ENCODE measurements around the gene TMSB4X. TPM values are rescaled to one million over a fixed set of nuclear protein-coding genes. Genes with fewer than 3 reads are reported as not detected.
"Not testable (repeated sequence)": the region's sequence is repeated elsewhere in the genome, so short reads cannot be mapped to it uniquely, and the experiment has no call there.

TMSB4X gene
- total RNA-seq, 1 donor from 2014 or later = 2,397 TPM

GRCh38 chrX:12979616-12980015 is 4.7 kb downstream of the TMSB4X start:
- intact Hi-C loops (cut with DNase I) = loop anchor here (5.0 to 10.0 kb wide), 4 partner anchors 98 to 415 kb away; no protein-coding TSS in a partner anchor

GRCh38 chrX:12980039-12980438 is 5.1 kb downstream of the TMSB4X start:
- DNase-seq (ENCODE audit: low spot score in 2 of 2) = not testable (repeated sequence)

More at GRCh38 chrX:12979616-12980015, 4.7 kb downstream of the TMSB4X start:
- DNase-seq (ENCODE audit: low spot score in 2 of 2) = no peak
- no peaks in the 10 kb centered on the region for H3K27me3 ChIP-seq
- H3K27ac ChIP-seq = no peak overlapping the region
- no peaks in the 10 kb centered on the region for H3K9me3 ChIP-seq
- no peak for TF ChIP-seq CTCF (IDR thresholded peaks at IDR 0.05)
- no peaks in the 10 kb centered on the region for H3K4me1 ChIP-seq
- no peak overlapping the region for H3K4me3 ChIP-seq
- H3K36me3 ChIP-seq = no peaks in the 10 kb centered on the region

GRCh38 chrX:12981880-12982279 is 7.0 kb downstream of the TMSB4X start:
- no peak overlapping the region for H3K27ac ChIP-seq
- no peak for TF ChIP-seq CTCF (IDR thresholded peaks at IDR 0.05)
- no peak for DNase-seq (ENCODE audit: low spot score in 2 of 2)
- no peak overlapping the region for H3K4me3 ChIP-seq
- no peaks in the 10 kb centered on the region for H3K9me3 ChIP-seq
- intact Hi-C loops (cut with DNase I) = no loop called here
- no peaks in the 10 kb centered on the region for H3K4me1 ChIP-seq
- H3K36me3 ChIP-seq = no peaks in the 10 kb centered on the region
- no peaks in the 10 kb centered on the region for H3K27me3 ChIP-seq

More at GRCh38 chrX:12980039-12980438, 5.1 kb downstream of the TMSB4X start:
- H3K4me1 ChIP-seq; H3K9me3 ChIP-seq; H3K36me3 ChIP-seq; H3K27ac ChIP-seq; H3K4me3 ChIP-seq; intact Hi-C loops (cut with DNase I); H3K27me3 ChIP-seq: not testable (repeated sequence)

- H3K4me3 ChIP-seq = no peak overlapping the region
- TF ChIP-seq CTCF (IDR thresholded peaks at IDR 0.05) = no peak
- no peaks in the 10 kb centered on the region for H3K27me3 ChIP-seq
- H3K36me3 ChIP-seq = no peaks in the 10 kb centered on the region
- H3K27ac ChIP-seq = no peak overlapping the region
- intact Hi-C loops (cut with DNase I) = no loop called here
- DNase-seq (ENCODE audit: low spot score in 2 of 2) = no peak
- H3K9me3 ChIP-seq = no peaks in the 10 kb centered on the region
- no peaks in the 10 kb centered on the region for H3K4me1 ChIP-seq
Measured at GRCh38 chrX:12984603-12985319, 9.9 kb downstream of the TMSB4X start.

- no peaks in the 10 kb centered on the region for H3K36me3 ChIP-seq
- no peaks in the 10 kb centered on the region for H3K9me3 ChIP-seq
- intact Hi-C loops (cut with DNase I) = no loop called here
- H3K4me3 ChIP-seq = no peak overlapping the region
- H3K4me1 ChIP-seq = no peaks in the 10 kb centered on the region
- no peak overlapping the region for H3K27ac ChIP-seq
- no peak for TF ChIP-seq CTCF (IDR thresholded peaks at IDR 0.05)
- no peak for DNase-seq (ENCODE audit: low spot score in 2 of 2)
- H3K27me3 ChIP-seq = no peaks in the 10 kb centered on the region
Measured at GRCh38 chrX:12985331-12985730, 10.4 kb downstream of the TMSB4X start.

- Histone ChIP-seq H3K9me3 (no peaks in the 10 kb centered on the region), H3K27ac (no peak overlapping the region), H3K36me3 (no peaks in the 10 kb centered on the region), H3K4me1 (no peaks in the 10 kb centered on the region), H3K27me3 (no peaks in the 10 kb centered on the region), H3K4me3 (no peak overlapping the region)
- no peak for TF ChIP-seq CTCF (IDR thresholded peaks at IDR 0.05)
- DNase-seq (ENCODE audit: low spot score in 2 of 2) = no peak
- intact Hi-C loops (cut with DNase I) = no loop called here
Measured at GRCh38 chrX:12986164-12986779, 11.4 kb downstream of the TMSB4X start.
